Epithelial cell of prostate (primary cell): ENCODE results near the gene DIRAS1.
A peak's percentile ranks its signal among the peaks of the same experiment; 100 is the strongest.

ENCODE experiments used
- DNase-seq: peaks from one replicate; pipeline ENCODE4 v3.0.0-alpha.2; 2011; ENCODE audit warnings: low read depth, low spot score
- H3K27ac ChIP-seq: fragments of 450-650 bp; 2 replicates; pipeline ENCODE4 v1.5.1; 2017; ENCODE audit warnings: mild to moderate bottlenecking

Gene DIRAS1

GRCh38 chr19:2756477-2756876 lies 35.3 kb upstream of the DIRAS1 start:
- no peak for DNase-seq
- H3K27ac ChIP-seq = no peak overlapping the region

- no peak for DNase-seq
- H3K27ac ChIP-seq = no peak overlapping the region
Measured at GRCh38 chr19:2755811-2756210, 34.6 kb upstream of the DIRAS1 start.

- no peak for DNase-seq
- no peak overlapping the region for H3K27ac ChIP-seq
Measured at GRCh38 chr19:2755448-2755705, 34.2 kb upstream of the DIRAS1 start.

- DNase-seq = no peak
- H3K27ac ChIP-seq = no peak overlapping the region
Measured at GRCh38 chr19:2754659-2755447, 33.7 kb upstream of the DIRAS1 start.

- H3K27ac ChIP-seq = no peak overlapping the region
- DNase-seq = no peak
Measured at GRCh38 chr19:2751438-2751830, 30.3 kb upstream of the DIRAS1 start.

- no peak overlapping the region for H3K27ac ChIP-seq
- DNase-seq = no peak
Measured at GRCh38 chr19:2750808-2751437, 29.8 kb upstream of the DIRAS1 start.

- H3K27ac ChIP-seq = no peak overlapping the region
- no peak for DNase-seq
Measured at GRCh38 chr19:2747349-2747748, 26.2 kb upstream of the DIRAS1 start.

GRCh38 chr19:2744113-2744512 lies 22.9 kb upstream of the DIRAS1 start:
- H3K27ac ChIP-seq = no peak overlapping the region

GRCh38 chr19:2743099-2743498 lies 21.9 kb upstream of the DIRAS1 start:
- DNase-seq = no peak

More at GRCh38 chr19:2744113-2744512, 22.9 kb upstream of the DIRAS1 start:
- no peak for DNase-seq

GRCh38 chr19:2740314-2740656 lies 19.1 kb upstream of the DIRAS1 start:
- no peak for DNase-seq
- H3K27ac ChIP-seq = no peak overlapping the region

More at GRCh38 chr19:2743099-2743498, 21.9 kb upstream of the DIRAS1 start:
- no peak overlapping the region for H3K27ac ChIP-seq

GRCh38 chr19:2739602-2740313 lies 18.6 kb upstream of the DIRAS1 start, which contains the start of gene SLC39A3:
Gene SLC39A3 (minus strand): TSS chr19:2740017. CDS start chr19:2737257, 2,760 bp downstream.
- no peak within 1 kb of the TSS for H3K27ac ChIP-seq
- DNase-seq = peak; percentile 87

GRCh38 chr19:2736550-2737190 lies 15.5 kb upstream of the DIRAS1 start:
- no peak overlapping the region for H3K27ac ChIP-seq
- no peak for DNase-seq

- no peak for DNase-seq
- no peak overlapping the region for H3K27ac ChIP-seq
Measured at GRCh38 chr19:2735374-2735773, 14.2 kb upstream of the DIRAS1 start.

GRCh38 chr19:2734589-2735288 lies 13.6 kb upstream of the DIRAS1 start:
- no peak for DNase-seq
- H3K27ac ChIP-seq = no peak overlapping the region

- H3K27ac ChIP-seq = peak overlapping the region; percentile 24
- DNase-seq = peak; percentile 60
Measured at GRCh38 chr19:2733930-2734588, 12.9 kb upstream of the DIRAS1 start.

GRCh38 chr19:2732883-2733282 lies 11.7 kb upstream of the DIRAS1 start:
- no peak for DNase-seq
- no peak overlapping the region for H3K27ac ChIP-seq

GRCh38 chr19:2732157-2732725 lies 11.1 kb upstream of the DIRAS1 start:
- H3K27ac ChIP-seq = no peak overlapping the region
- no peak for DNase-seq

GRCh38 chr19:2731181-2731995 lies 10.2 kb upstream of the DIRAS1 start:
- DNase-seq = no peak
- no peak overlapping the region for H3K27ac ChIP-seq
